Epithelial cell of esophagus (primary cell): ENCODE results near the gene COIL.

ENCODE experiments used
- DNase-seq: peaks from one replicate; pipeline ENCODE4 v3.0.0; 2010; ENCODE audit warnings: low read depth
- H3K4me3 ChIP-seq: 2 replicates; pipeline ENCODE4 v1.5.1; 2011; ENCODE audit warnings: mild to moderate bottlenecking, low read length, control low read depth
- CTCF ChIP-seq: IDR thresholded peaks from 2 replicates; pipeline ENCODE4 v1.5.1; 2011; ENCODE audit warnings: low read depth, mild to moderate bottlenecking, low read length, control low read depth, inconsistent platforms; ENCODE audit not compliant: insufficient read depth; ENCODE audit errors: missing control alignments

COIL gene

GRCh38 chr17:56914581-56915273, 46.1 kb downstream of the COIL start:
- peak overlapping the region; percentile 81 for H3K4me3 ChIP-seq
- no peak for DNase-seq
- no peak for TF ChIP-seq CTCF

- TF ChIP-seq CTCF: no peak
- peak; percentile 94 for DNase-seq
- H3K4me3 ChIP-seq: peak within 1 kb of the TSS; percentile 81
Observed at GRCh38 chr17:56913867-56914580, 46.8 kb downstream of the COIL start, which contains the start of gene TRIM25. Gene TRIM25, minus strand, starts transcription at chr17:56914049. Its CDS starts 61 bp downstream, at chr17:56913988.

GRCh38 chr17:56913353-56913866, 47.4 kb downstream of the COIL start:
- DNase-seq: no peak
- peak overlapping the region; percentile 81 for H3K4me3 ChIP-seq
- no peak for TF ChIP-seq CTCF

- TF ChIP-seq CTCF: no peak
Observed at GRCh38 chr17:56913000-56913311, 47.9 kb downstream of the COIL start.

GRCh38 chr17:56912105-56912999, 48.5 kb downstream of the COIL start:
- no peak for TF ChIP-seq CTCF
- DNase-seq: no peak
- H3K4me3 ChIP-seq: peak overlapping the region; percentile 81

More at GRCh38 chr17:56913000-56913311, 47.9 kb downstream of the COIL start:
- DNase-seq: no peak
- peak overlapping the region; percentile 81 for H3K4me3 ChIP-seq

- no peak for DNase-seq
- H3K4me3 ChIP-seq: no peak overlapping the region
- TF ChIP-seq CTCF: no peak
Observed at GRCh38 chr17:56910509-56911235, 50.2 kb downstream of the COIL start.
